Mesenchymal stem cell (in vitro differentiated cells and primary cell): ENCODE data around the gene RSPO1.

Experiments used
- DNase-seq: peaks from one replicate; pipeline ENCODE4 v3.0.0-alpha.2; 2013
- H2AFZ ChIP-seq: one replicate; pipeline ENCODE4 v1.6.1; 2013; ENCODE audit warnings: low read depth, mild to moderate bottlenecking, control low read depth, inconsistent platforms, low read length, moderate library complexity
- H2AK5ac ChIP-seq: 2 replicates; pipeline ENCODE4 v1.6.1; 2013; ENCODE audit warnings: low read length, moderate library complexity, mild to moderate bottlenecking, inconsistent platforms; ENCODE audit not compliant: severe bottlenecking
- H2BK120ac ChIP-seq: one replicate; pipeline ENCODE4 v1.6.1; 2013; ENCODE audit warnings: low read depth, mild to moderate bottlenecking, inconsistent platforms, low read length, moderate library complexity
- H2BK12ac ChIP-seq, 2 experiments: one replicate each; pipeline ENCODE4 v1.6.1; 2013; ENCODE audit warnings: inconsistent platforms in 2 of 2, low read length in 2 of 2, mild to moderate bottlenecking in 2 of 2, moderate library complexity in 2 of 2, control low read depth in 1 of 2
- H2BK15ac ChIP-seq: one replicate; pipeline ENCODE4 v1.6.1; 2013; ENCODE audit warnings: mild to moderate bottlenecking, low read depth, inconsistent platforms; ENCODE audit not compliant: poor library complexity, severe bottlenecking
- H2BK5ac ChIP-seq: 2 replicates; pipeline ENCODE4 v1.6.1; 2013; ENCODE audit warnings: low read depth, mild to moderate bottlenecking, low read length, control low read depth, inconsistent platforms; ENCODE audit not compliant: poor library complexity, severe bottlenecking
- H3K14ac ChIP-seq, 2 experiments: one replicate each; pipeline ENCODE4 v1.6.1; 2013; ENCODE audit warnings: inconsistent platforms in 2 of 2, low read length in 2 of 2, control low read depth in 1 of 2, mild to moderate bottlenecking in 1 of 2, moderate library complexity in 1 of 2
- H3K18ac ChIP-seq, 2 experiments: one replicate each; pipeline ENCODE4 v1.6.1; 2013; ENCODE audit warnings: inconsistent platforms in 2 of 2, low read length in 2 of 2, control low read depth in 1 of 2, low read depth in 1 of 2, mild to moderate bottlenecking in 1 of 2
- H3K23ac ChIP-seq, 2 experiments: one replicate each; pipeline ENCODE4 v1.6.1; 2013; ENCODE audit warnings: inconsistent platforms in 2 of 2, low read length in 2 of 2, mild to moderate bottlenecking in 2 of 2, moderate library complexity in 2 of 2, control low read depth in 1 of 2
- H3K27ac ChIP-seq: 2 replicates; pipeline ENCODE4 v1.5.1; 2013; ENCODE audit warnings: mild to moderate bottlenecking, moderate library complexity, low read length, control low read depth, inconsistent platforms; ENCODE audit not compliant: poor library complexity, severe bottlenecking
- H3K27me3 ChIP-seq, 2 experiments: 2 replicates each; pipeline versions ENCODE4 v1.6.1 to v1.7.0; 2013; ENCODE audit warnings: low read length in 2 of 2, mild to moderate bottlenecking in 2 of 2, moderate library complexity in 2 of 2, control low read depth in 1 of 2, inconsistent platforms in 1 of 2; ENCODE audit not compliant: control insufficient read depth in 1 of 2, insufficient read depth in 1 of 2
- H3K36me3 ChIP-seq, 2 experiments: 2 replicates each; pipeline versions ENCODE4 v1.6.1 to v1.7.0; 2013; ENCODE audit warnings: low read length in 2 of 2, control low read depth in 1 of 2, inconsistent platforms in 1 of 2, low read depth in 1 of 2, mild to moderate bottlenecking in 1 of 2; ENCODE audit not compliant: insufficient read depth in 2 of 2, control insufficient read depth in 1 of 2
- H3K4ac ChIP-seq, 2 experiments: one replicate each; pipeline ENCODE4 v1.6.1; 2013; ENCODE audit warnings: inconsistent platforms in 2 of 2, low read length in 2 of 2, mild to moderate bottlenecking in 2 of 2, moderate library complexity in 2 of 2, control low read depth in 1 of 2, low read depth in 1 of 2
- H3K4me1 ChIP-seq: 2 replicates; pipeline ENCODE4 v1.6.1; 2013; ENCODE audit warnings: low read depth, low read length, control low read depth; ENCODE audit not compliant: control insufficient read depth, insufficient read depth
- H3K4me2 ChIP-seq: 2 replicates; pipeline ENCODE4 v1.6.1; 2013; ENCODE audit warnings: low read length, mild to moderate bottlenecking, inconsistent platforms; ENCODE audit not compliant: poor library complexity, severe bottlenecking
- H3K4me3 ChIP-seq, 2 experiments: 2 replicates each; pipeline versions ENCODE4 v1.5.1 to v1.7.0; 2013; ENCODE audit warnings: low read length in 2 of 2, mild to moderate bottlenecking in 2 of 2, control low read depth in 1 of 2, low read depth in 1 of 2; ENCODE audit not compliant: insufficient read depth in 1 of 2
- H3K79me1 ChIP-seq: replicated peaks from 2 replicates; pipeline ENCODE4 v1.6.1; 2013; ENCODE audit warnings: mild to moderate bottlenecking, control low read depth, low read length, inconsistent platforms; ENCODE audit not compliant: poor library complexity, severe bottlenecking
- H3K9ac ChIP-seq: 2 replicates; pipeline ENCODE4 v1.7.0; 2013; ENCODE audit warnings: mild to moderate bottlenecking, low read length, moderate library complexity
- H3K9me3 ChIP-seq: 2 replicates; pipeline ENCODE4 v1.7.0; 2013; ENCODE audit warnings: mild to moderate bottlenecking, low read length; ENCODE audit not compliant: control insufficient read depth
- H4K8ac ChIP-seq: one replicate; pipeline ENCODE4 v1.6.1; 2013; ENCODE audit warnings: inconsistent platforms, mild to moderate bottlenecking, low read length, moderate library complexity
- H4K91ac ChIP-seq: one replicate; pipeline ENCODE4 v1.6.1; 2013; ENCODE audit warnings: mild to moderate bottlenecking, low read length, inconsistent platforms
- WGBS: methylation state at CpG from one replicate; pipeline ENCODE4 v1.1.7; 2013; ENCODE audit warnings: mixed read lengths; 5-methylcytosine and 5-hydroxymethylcytosine counted together

Gene RSPO1

DNA sequence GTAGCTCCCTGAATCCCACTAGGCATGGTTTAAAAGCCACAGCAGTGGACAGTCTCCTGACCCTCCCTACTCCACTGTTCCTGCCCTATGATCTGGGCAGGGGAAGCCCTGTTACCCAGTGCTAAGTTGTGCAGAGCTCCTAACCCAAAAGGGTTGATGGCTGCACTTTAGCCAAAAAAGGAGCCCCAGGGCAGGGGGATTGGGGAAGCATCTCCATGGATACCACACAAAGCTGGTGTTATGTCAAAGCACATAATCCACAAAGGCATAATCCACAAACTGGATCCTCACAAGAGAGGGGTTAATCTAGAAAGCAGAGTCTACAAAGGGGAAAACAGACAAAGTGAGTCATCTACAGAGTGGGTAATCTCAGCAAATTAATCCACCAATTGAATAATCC is 5.7 kb downstream of the RSPO1 start:
- Histone ChIP-seq H3K36me3 (no peaks in the 10 kb centered on the region), H3K4ac (no peak overlapping the region), H3K9ac (no peak overlapping the region), H2BK12ac (no peak overlapping the region), H3K4me2 (no peak overlapping the region), H3K79me1 (no peaks in the 10 kb centered on the region), H2BK120ac (no peak overlapping the region), H4K8ac (no peak overlapping the region), H3K4me3 (no peak overlapping the region), H2BK5ac (no peak overlapping the region), H2AFZ (no peak overlapping the region), H3K27me3 (peaks cover 91 to 95% of the 10 kb centered on the region in 2 experiments), H2BK15ac (no peak overlapping the region), H3K18ac (no peak overlapping the region), H4K91ac (no peak overlapping the region), H3K27ac (no peak overlapping the region), H2AK5ac (no peak overlapping the region), H3K23ac (no peak overlapping the region), H3K4me1 (peaks cover 2% of the 10 kb centered on the region), H3K14ac (no peak overlapping the region), H3K9me3 (no peaks in the 10 kb centered on the region)
- no peak for DNase-seq

GRCh38 chr1:37628026-37628556 is 6.6 kb downstream of the RSPO1 start:
- H4K8ac ChIP-seq: no peak overlapping the region
- H3K36me3 ChIP-seq: no peaks in the 10 kb centered on the region
- no peak overlapping the region for H3K27ac ChIP-seq
- H3K4me3 ChIP-seq: no peak overlapping the region
- H2AFZ ChIP-seq: no peak overlapping the region
- H3K4me2 ChIP-seq: no peak overlapping the region
- no peak overlapping the region for H3K4ac ChIP-seq
- H3K18ac ChIP-seq: no peak overlapping the region
- H3K9me3 ChIP-seq: no peaks in the 10 kb centered on the region
- no peak overlapping the region for H2BK5ac ChIP-seq
- no peak overlapping the region for H2BK120ac ChIP-seq
- H2BK15ac ChIP-seq: no peak overlapping the region
- H3K9ac ChIP-seq: no peak overlapping the region
- no peaks in the 10 kb centered on the region for H3K79me1 ChIP-seq
- H3K4me1 ChIP-seq: no peaks in the 10 kb centered on the region
- H3K23ac ChIP-seq: no peak overlapping the region
- no peak overlapping the region for H4K91ac ChIP-seq
- peaks cover 87 to 93% of the 10 kb centered on the region in 2 experiments for H3K27me3 ChIP-seq
- H2BK12ac ChIP-seq: no peak overlapping the region
- 86% methylated on average over 8 of the region's 8 CpGs for WGBS
- H2AK5ac ChIP-seq: no peak overlapping the region
- H3K14ac ChIP-seq: no peak overlapping the region
- DNase-seq: no peak

DNA sequence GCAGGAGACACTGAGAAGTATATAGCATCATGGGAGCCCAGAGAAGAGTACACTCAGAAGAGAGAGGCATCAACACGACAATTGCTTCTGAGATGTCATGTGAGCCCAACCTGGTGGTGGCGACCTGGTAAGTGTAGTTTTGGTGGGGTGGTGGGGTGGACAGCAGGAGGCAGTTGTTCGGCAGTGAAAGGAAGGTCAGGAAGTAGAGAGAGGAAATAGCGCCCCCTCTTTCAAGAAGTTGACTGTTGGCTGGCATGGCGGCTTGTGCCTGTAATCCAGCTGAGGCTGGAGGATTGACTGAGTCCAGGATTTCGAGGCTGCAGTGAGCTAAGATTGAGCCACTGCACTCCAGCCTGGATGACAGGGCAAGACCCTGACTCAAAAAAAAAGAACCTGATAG is 12.6 kb downstream of the RSPO1 start:
- Histone ChIP-seq H3K18ac (no peak overlapping the region), H2AK5ac (no peak overlapping the region), H3K23ac (no peak overlapping the region), H3K9ac (no peak overlapping the region), H4K91ac (no peak overlapping the region), H2AFZ (no peak overlapping the region), H3K27me3 (peaks cover 68 to 80% of the 10 kb centered on the region in 2 experiments), H4K8ac (no peak overlapping the region), H3K4me3 (no peak overlapping the region), H3K4me1 (no peaks in the 10 kb centered on the region), H3K4ac (no peak overlapping the region), H3K79me1 (no peaks in the 10 kb centered on the region), H2BK120ac (no peak overlapping the region), H2BK12ac (no peak overlapping the region), H3K9me3 (no peaks in the 10 kb centered on the region), H3K27ac (no peak overlapping the region), H3K14ac (no peak overlapping the region), H3K36me3 (no peaks in the 10 kb centered on the region), H2BK15ac (no peak overlapping the region), H3K4me2 (no peak overlapping the region), H2BK5ac (no peak overlapping the region)
- no peak for DNase-seq
- 53% methylated on average over 6 of the region's 6 CpGs for WGBS

DNA sequence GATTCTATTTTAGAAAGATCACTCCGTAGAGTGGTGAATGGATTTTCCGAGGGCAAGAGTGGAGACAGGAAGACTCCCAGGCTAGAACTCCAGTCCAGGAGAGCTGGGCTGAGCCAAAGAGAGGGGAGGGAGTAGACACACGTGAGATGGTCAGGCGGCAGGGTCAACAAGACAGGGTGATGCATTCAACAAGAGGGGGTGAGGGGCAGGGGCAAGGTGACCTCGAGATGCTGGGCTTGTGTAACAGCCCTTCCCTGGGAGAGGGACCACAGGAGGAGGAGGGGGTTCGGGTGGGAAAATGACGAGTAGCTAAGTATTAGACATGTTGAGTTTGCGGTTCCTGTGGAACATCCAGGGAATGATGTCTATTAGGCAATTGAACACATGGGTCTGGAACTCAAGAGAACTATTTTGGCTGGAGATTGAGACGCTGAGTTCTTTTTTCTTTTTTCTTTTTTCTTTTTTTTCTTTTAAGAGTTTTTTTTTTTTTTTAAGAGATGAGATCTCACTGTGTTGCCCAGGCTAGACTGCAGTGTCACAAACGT is 13.3 kb downstream of the RSPO1 start:
- no peaks in the 10 kb centered on the region for H3K9me3 ChIP-seq
- H3K4me3 ChIP-seq: no peak overlapping the region
- H3K9ac ChIP-seq: no peak overlapping the region
- no peak for DNase-seq
- no peak overlapping the region for H2AFZ ChIP-seq
- H3K4me1 ChIP-seq: no peaks in the 10 kb centered on the region
- H2AK5ac ChIP-seq: no peak overlapping the region
- H3K4me2 ChIP-seq: no peak overlapping the region
- H2BK12ac ChIP-seq: no peak overlapping the region
- no peak overlapping the region for H3K27ac ChIP-seq
- no peaks in the 10 kb centered on the region for H3K79me1 ChIP-seq
- H2BK5ac ChIP-seq: no peak overlapping the region
- H4K91ac ChIP-seq: no peak overlapping the region
- H3K4ac ChIP-seq: no peak overlapping the region
- H2BK120ac ChIP-seq: no peak overlapping the region
- H3K23ac ChIP-seq: no peak overlapping the region
- H3K14ac ChIP-seq: no peak overlapping the region
- H2BK15ac ChIP-seq: no peak overlapping the region
- no peak overlapping the region for H4K8ac ChIP-seq
- 76% methylated on average over 9 of the region's 10 CpGs for WGBS
- peaks cover 67 to 80% of the 10 kb centered on the region in 2 experiments for H3K27me3 ChIP-seq
- H3K36me3 ChIP-seq: no peaks in the 10 kb centered on the region
- H3K18ac ChIP-seq: no peak overlapping the region
